OCI-LY1 (cell line): Measurements from ENCODE around the gene MARCHF9.

Experiments used
- H2AFZ ChIP-seq: fragments of 200-600 bp; sonication (generic), shearing (Covaris generic); 2 replicates; pipeline ENCODE4 v1.6.0; 2014; ENCODE audit warnings: antibody characterized with exemption, mild to moderate bottlenecking, low read length
- H3F3A ChIP-seq: fragments of 200-600 bp; sonication (generic), shearing (Covaris generic); 2 replicates; pipeline ENCODE4 v1.6.0; 2014; ENCODE audit warnings: mild to moderate bottlenecking, antibody characterized with exemption, low read length, moderate library complexity; ENCODE audit not compliant: insufficient read depth
- H3K27ac ChIP-seq: fragments of 200-600 bp; sonication (generic); 2 replicates; pipeline ENCODE4 v1.5.1; 2014; ENCODE audit warnings: low read length, mixed run types, mild to moderate bottlenecking, low read depth; ENCODE audit not compliant: poor library complexity, severe bottlenecking
- H3K27me3 ChIP-seq: fragments of 200-600 bp; sonication (generic); 2 replicates; pipeline ENCODE4 v1.6.0; 2014; ENCODE audit warnings: antibody characterized with exemption, mild to moderate bottlenecking, low read length, moderate library complexity; ENCODE audit not compliant: insufficient read depth
- H3K36me3 ChIP-seq: fragments of 200-600 bp; sonication (generic); 2 replicates; pipeline ENCODE4 v1.6.1; 2014; ENCODE audit warnings: mild to moderate bottlenecking, antibody characterized with exemption, low read length, moderate library complexity, mixed read lengths; ENCODE audit not compliant: insufficient read depth
- H3K4me1 ChIP-seq: fragments of 200-600 bp; sonication (generic); 2 replicates; pipeline ENCODE4 v1.5.1; 2014; ENCODE audit warnings: mild to moderate bottlenecking, low read length, moderate library complexity; ENCODE audit not compliant: insufficient read depth, severe bottlenecking
- H3K4me2 ChIP-seq: fragments of 200-600 bp; sonication (generic), shearing (Covaris generic); 2 replicates; pipeline ENCODE4 v1.6.1; 2014; ENCODE audit warnings: low read length
- H3K4me3 ChIP-seq: fragments of 200-600 bp; sonication (generic); 2 replicates; pipeline ENCODE4 v1.5.1; 2014; ENCODE audit warnings: low read length, low read depth, mild to moderate bottlenecking, mixed read lengths; ENCODE audit not compliant: poor library complexity, severe bottlenecking
- H3K79me2 ChIP-seq: fragments of 200-600 bp; shearing (Covaris generic); 2 replicates; pipeline ENCODE4 v1.6.1; 2016; ENCODE audit warnings: mixed run types, low read length, mixed read lengths; ENCODE audit not compliant: insufficient read depth
- H3K9ac ChIP-seq: fragments of 200-600 bp; sonication (generic), shearing (Covaris generic); 2 replicates; pipeline ENCODE4 v1.6.1; 2014; ENCODE audit warnings: mild to moderate bottlenecking, low read length, mixed read lengths
- H3K9me2 ChIP-seq: fragments of 200-600 bp; sonication (generic), shearing (Covaris generic); 2 replicates; pipeline ENCODE4 v1.6.1; 2014; ENCODE audit warnings: low read depth, mild to moderate bottlenecking, low read length, mixed read lengths
- H3K9me3 ChIP-seq: fragments of 200-600 bp; shearing (Covaris generic); 2 replicates; pipeline ENCODE4 v1.6.1; 2014; ENCODE audit warnings: low read length, mixed read lengths
- H4K20me1 ChIP-seq: fragments of 200-600 bp; sonication (generic), shearing (Covaris generic); 2 replicates; pipeline ENCODE4 v1.6.0; 2016; ENCODE audit warnings: mild to moderate bottlenecking, low read length; ENCODE audit not compliant: insufficient read depth
- CTCF ChIP-seq: fragments of 200-600 bp; sonication (generic), shearing (Covaris generic); IDR thresholded peaks from 2 replicates; pipeline ENCODE4 v1.5.1; 2017; ENCODE audit warnings: mild to moderate bottlenecking, antibody characterized with exemption, low read length, moderate library complexity, mixed read lengths
- EZH2 ChIP-seq: fragments of 200-600 bp; sonication (generic), shearing (Covaris generic); IDR thresholded peaks from 2 replicates; pipeline ENCODE4 v1.8.0; 2017; ENCODE audit warnings: borderline replicate concordance, mixed run types, mild to moderate bottlenecking, antibody characterized with exemption, low read length, moderate library complexity, mixed read lengths

The MARCHF9 gene

GRCh38 chr12:57749061-57749460, 5.8 kb upstream of the MARCHF9 start:
- H3K9me2 ChIP-seq: no peaks in the 10 kb centered on the region
- peaks cover 21% of the 10 kb centered on the region for H3K79me2 ChIP-seq
- no peak overlapping the region for H3K27ac ChIP-seq
- H3K4me3 ChIP-seq: no peak overlapping the region
- H3K4me1 ChIP-seq: peaks cover 47% of the 10 kb centered on the region
- H3K36me3 ChIP-seq: peaks cover 50% of the 10 kb centered on the region
- TF ChIP-seq CTCF: no peak
- no peaks in the 10 kb centered on the region; the same call in 1 of the 2 replicates for H3F3A ChIP-seq
- H4K20me1 ChIP-seq: no peaks in the 10 kb centered on the region
- no peaks in the 10 kb centered on the region for H3K27me3 ChIP-seq
- no peak overlapping the region for H3K4me2 ChIP-seq
- H3K9me3 ChIP-seq: no peaks in the 10 kb centered on the region
- no peak overlapping the region for H2AFZ ChIP-seq
- no peak overlapping the region for H3K9ac ChIP-seq

GRCh38 chr12:57750561-57751431, 4.1 kb upstream of the MARCHF9 start:
- Histone ChIP-seq H3K9me3 (no peaks in the 10 kb centered on the region), H3K79me2 (peaks cover 21% of the 10 kb centered on the region), H2AFZ (no peak overlapping the region), H3K9ac (peak overlapping the region; percentile 99), H3K27ac (peak overlapping the region; percentile 59), H3K4me2 (peak overlapping the region; percentile 98), H3K4me3 (peak overlapping the region; percentile 96), H3K27me3 (no peaks in the 10 kb centered on the region), H3F3A (no peaks in the 10 kb centered on the region; the same call in 1 of the 2 replicates), H4K20me1 (no peaks in the 10 kb centered on the region), H3K9me2 (no peaks in the 10 kb centered on the region), H3K4me1 (peaks cover 41% of the 10 kb centered on the region), H3K36me3 (peaks cover 50% of the 10 kb centered on the region)
- TF ChIP-seq CTCF (no peak), EZH2 (no peak)

GRCh38 chr12:57751432-57751787, 3.5 kb upstream of the MARCHF9 start:
- Histone ChIP-seq H3K9me3 (no peaks in the 10 kb centered on the region), H3K36me3 (peaks cover 46% of the 10 kb centered on the region), H3F3A (no peaks in the 10 kb centered on the region; the same call in 1 of the 2 replicates), H3K4me2 (peak overlapping the region; percentile 98), H3K27ac (peak overlapping the region; percentile 59), H3K4me3 (peak overlapping the region; percentile 96), H3K4me1 (peaks cover 41% of the 10 kb centered on the region), H2AFZ (no peak overlapping the region), H3K79me2 (peaks cover 21% of the 10 kb centered on the region), H3K27me3 (no peaks in the 10 kb centered on the region), H4K20me1 (no peaks in the 10 kb centered on the region), H3K9ac (peak overlapping the region; percentile 99), H3K9me2 (no peaks in the 10 kb centered on the region)
- no peak for TF ChIP-seq EZH2
- no peak for TF ChIP-seq CTCF
